OCI-LY7 (cell line): ENCODE data around the gene RCSD1. TPM values are rescaled to one million over a fixed set of nuclear protein-coding genes. Genes with fewer than 3 reads are reported as not detected.

Source experiments
- Bru-seq: library from RNA; stranded (reverse); fragments of 400-500 nt; gene quantifications from one replicate; lab custom pipeline; 2021; lab: Mats Ljungman, UMichigan
- BruChase-seq, 2 experiments: library from RNA; stranded (reverse); fragments of 400-500 nt; gene quantifications; one replicate each; lab custom pipeline; 2021; lab: Mats Ljungman, UMichigan
- BruUV-seq: library from RNA; stranded (reverse); fragments of 400-500 nt; replicated peaks from 2 replicates; lab custom pipeline; 2021; lab: Mats Ljungman, UMichigan
- CTCF ChIA-PET: fragments of 300-600 bp; sonication (Branson Sonifier 250); formaldehyde crosslinking; loops from one replicate; lab custom pipeline; 2022; ENCODE audit warnings: antibody characterized with exemption; ENCODE audit not compliant: unreplicated experiment; lab: Charles Lee
- POLR2A ChIA-PET: fragments of 300-600 bp; sonication (Branson Sonifier 250); formaldehyde crosslinking; loops from one replicate; lab custom pipeline; 2022; ENCODE audit warnings: antibody characterized with exemption; lab: Charles Lee
- DNase-seq: peaks from one replicate; pipeline ENCODE4 v3.0.0-alpha.2; 2015; ENCODE audit warnings: low spot score
- H2AFZ ChIP-seq: fragments of 200-600 bp; sonication (generic), shearing (Covaris generic); 2 replicates; pipeline ENCODE4 v1.6.1; 2014; ENCODE audit warnings: mild to moderate bottlenecking, antibody characterized with exemption, low read length, moderate library complexity
- H3K27ac ChIP-seq: fragments of 200-600 bp; sonication (generic); 2 replicates; pipeline ENCODE4 v1.5.1; 2014; ENCODE audit warnings: mixed run types, low read depth, mild to moderate bottlenecking, moderate library complexity, low read length, inconsistent platforms; ENCODE audit not compliant: poor library complexity, severe bottlenecking
- H3K36me3 ChIP-seq: fragments of 200-600 bp; sonication (generic); 2 replicates; pipeline ENCODE4 v1.6.1; 2014; ENCODE audit warnings: mild to moderate bottlenecking, antibody characterized with exemption, low read length, moderate library complexity, mixed read lengths; ENCODE audit not compliant: insufficient read depth
- H3K4me1 ChIP-seq: fragments of 200-600 bp; sonication (generic); 2 replicates; pipeline ENCODE4 v1.5.1; 2014; ENCODE audit warnings: mild to moderate bottlenecking, low read length; ENCODE audit not compliant: insufficient read depth, poor library complexity, severe bottlenecking
- H3K4me2 ChIP-seq: fragments of 200-600 bp; sonication (generic); 2 replicates; pipeline ENCODE4 v1.6.1; 2014; ENCODE audit warnings: mild to moderate bottlenecking, low read length
- H3K4me3 ChIP-seq: fragments of 200-600 bp; sonication (generic); 2 replicates; pipeline ENCODE4 v1.5.1; 2014; ENCODE audit warnings: mild to moderate bottlenecking, low read depth, low read length; ENCODE audit not compliant: poor library complexity, severe bottlenecking
- H3K79me2 ChIP-seq: fragments of 200-600 bp; sonication (generic); 2 replicates; pipeline ENCODE4 v1.6.1; 2016; ENCODE audit warnings: low read depth, mild to moderate bottlenecking, low read length, moderate library complexity, mixed read lengths; ENCODE audit not compliant: insufficient read depth
- H3K9me2 ChIP-seq: fragments of 200-600 bp; sonication (generic); 2 replicates; pipeline ENCODE4 v1.6.1; 2016; ENCODE audit warnings: mild to moderate bottlenecking, low read length, mixed read lengths; ENCODE audit not compliant: insufficient read depth
- H3K9me3 ChIP-seq: fragments of 200-600 bp; sonication (generic); 2 replicates; pipeline ENCODE4 v1.6.1; 2014; ENCODE audit warnings: mild to moderate bottlenecking, mixed run types, low read length, mixed read lengths
- H4K20me1 ChIP-seq: fragments of 200-600 bp; sonication (generic); 2 replicates; pipeline ENCODE4 v1.6.1; 2014; ENCODE audit warnings: mild to moderate bottlenecking, antibody characterized with exemption, low read length, moderate library complexity, mixed read lengths; ENCODE audit not compliant: insufficient read depth
- CTCF ChIP-seq: fragments of 200-600 bp; sonication (generic); conservative IDR thresholded peaks from 2 replicates; pipeline ENCODE4 v1.5.1; 2014; ENCODE audit warnings: mild to moderate bottlenecking, antibody characterized with exemption, low read length, moderate library complexity, mixed read lengths
- EZH2phosphoT487 ChIP-seq: fragments of 200-600 bp; sonication (generic); IDR thresholded peaks from 2 replicates; pipeline ENCODE4 v1.6.1; 2018; ENCODE audit warnings: low read depth, borderline replicate concordance, mild to moderate bottlenecking, mixed run types, antibody characterized with exemption, low read length, moderate library complexity, mixed read lengths
- intact Hi-C: fragments of 100-400 bp; cut with micrococcal nuclease; formaldehyde crosslinking; loops from one replicate; pipeline ENCODE4 v1.10.0; 2022; ENCODE audit not compliant: unreplicated experiment
- long read RNA-seq: library from polyadenylated mRNA; stranded (forward); transcript quantifications from one replicate; pipeline ENCODE4 v2.0.0, GENCODE V29; 2022
- total RNA-seq, 2 experiments: library from RNA; depleted of rRNA in 1 of 2; stranded (reverse); fragments of >200 nt in 1 of 2; shearing (Covaris generic) in 1 of 2; gene quantifications; 2 replicates each; pipeline ENCODE4 v1.2.3, GENCODE V29; 2014 to 2022

RCSD1 gene, protein sequence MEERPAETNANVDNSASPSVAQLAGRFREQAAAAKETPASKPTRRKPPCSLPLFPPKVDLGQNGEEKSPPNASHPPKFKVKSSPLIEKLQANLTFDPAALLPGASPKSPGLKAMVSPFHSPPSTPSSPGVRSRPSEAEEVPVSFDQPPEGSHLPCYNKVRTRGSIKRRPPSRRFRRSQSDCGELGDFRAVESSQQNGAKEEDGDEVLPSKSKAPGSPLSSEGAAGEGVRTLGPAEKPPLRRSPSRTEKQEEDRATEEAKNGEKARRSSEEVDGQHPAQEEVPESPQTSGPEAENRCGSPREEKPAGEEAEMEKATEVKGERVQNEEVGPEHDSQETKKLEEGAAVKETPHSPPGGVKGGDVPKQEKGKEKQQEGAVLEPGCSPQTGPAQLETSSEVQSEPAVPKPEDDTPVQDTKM
- total RNA-seq (2014; rRNA removed; shearing (Covaris generic)): 164 and 186 TPM in 2 replicates
- 161 and 180 TPM in 2 replicates for total RNA-seq (2022)
- Bru-seq, nascent RNA: percentile 95 among the genes with signal in this experiment
- BruChase-seq, experiment 1, labeled RNA remaining after a 6-hour chase: percentile 97 among the genes with signal in this experiment
- BruChase-seq, experiment 2, labeled RNA remaining after a 2-hour chase: percentile 95 among the genes with signal in this experiment
- long read RNA-seq, transcript RCSD1-202 (7 exons, 3,135 nt): major isoform, 205 of 321 reads
- long read RNA-seq, transcript RCSD1-206 (6 exons, 3,044 nt): minor isoform, 35 of 321 reads
- long read RNA-seq, partial matches to known transcripts: 36 of 321 reads
- long read RNA-seq, other reads (novel, unspliced or antisense): 45 of 321 reads

- Histone ChIP-seq H3K4me1 (peaks cover 83% of the 10 kb centered on the region), H4K20me1 (no peaks in the 10 kb centered on the region), H3K27ac (peak within 1 kb of the TSS; percentile 99), H3K4me3 (peak within 1 kb of the TSS; percentile 93), H3K4me2 (peak within 1 kb of the TSS; percentile 74), H3K79me2 (peaks cover 61% of the 10 kb centered on the region), H3K9me2 (no peaks in the 10 kb centered on the region), H3K9me3 (peaks cover 11% of the 10 kb centered on the region), H3K36me3 (peaks cover 57% of the 10 kb centered on the region), H2AFZ (no peak within 1 kb of the TSS; the same call in 1 of the 2 replicates)
- no peak for TF ChIP-seq CTCF
- TF ChIP-seq EZH2phosphoT487: no peak
- BruUV-seq: no TSS peak
- ChIA-PET POLR2A (interaction anchor here (0.6 to 11.9 kb wide), 10 partner anchors 12 to 267 kb away, joined by 3 to 250 read pairs (median 6); no protein-coding TSS in a partner anchor), CTCF (interaction anchor here (0.9 kb wide), 1 partner anchor 12 kb away, joined by 3 read pairs; no protein-coding TSS in a partner anchor)
- intact Hi-C loops: loop anchor here (2.0 to 5.0 kb wide), 5 partner anchors 29 to 298 kb away; no protein-coding TSS in a partner anchor
- peak; percentile 76 for DNase-seq
Measured at GRCh38 chr1:167629681-167630567, at the start of gene RCSD1. Gene RCSD1 (plus strand): TSS chr1:167630232. CDS start chr1:167630424, 192 bp downstream.

DNA sequence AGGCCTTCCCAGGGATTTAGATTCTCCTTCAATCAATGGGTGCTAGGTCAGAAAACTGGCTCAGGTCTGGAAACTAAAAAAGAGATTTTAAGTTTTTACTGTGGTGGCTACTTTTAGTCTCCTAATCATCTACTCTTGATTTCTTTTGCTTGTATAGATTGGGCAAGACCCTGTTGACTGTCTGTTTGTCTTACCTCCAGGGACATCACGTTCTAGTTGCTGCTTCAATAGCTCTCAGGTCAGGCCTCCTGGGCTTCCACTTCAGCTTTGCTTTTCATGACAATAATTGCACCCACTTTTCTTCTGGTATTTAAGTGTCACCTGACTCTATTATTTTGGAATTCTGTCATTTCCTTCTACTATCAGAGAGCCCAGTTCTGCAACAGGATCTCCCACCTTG lies 48.0 kb upstream of the RCSD1 start:
- TSS peak; percentile 21 for BruUV-seq
- H3K9me2 ChIP-seq: no peaks in the 10 kb centered on the region
- H3K36me3 ChIP-seq: peaks cover 37% of the 10 kb centered on the region
- no peaks in the 10 kb centered on the region for H3K4me1 ChIP-seq
- H3K4me3 ChIP-seq: no peak overlapping the region
- POLR2A ChIA-PET: no interaction called here
- TF ChIP-seq CTCF (no peak), EZH2phosphoT487 (no peak)
- no peak overlapping the region for H3K27ac ChIP-seq
- no peaks in the 10 kb centered on the region for H3K9me3 ChIP-seq
- no peak for DNase-seq
- H3K79me2 ChIP-seq: no peaks in the 10 kb centered on the region
- CTCF ChIA-PET: no interaction called here
- intact Hi-C loops: no loop called here
- H4K20me1 ChIP-seq: no peaks in the 10 kb centered on the region
- no peak overlapping the region for H3K4me2 ChIP-seq
- no peak overlapping the region for H2AFZ ChIP-seq
